ENCODE results near the gene PP2D1.

PP2D1 gene

GRCh38 chr3:20043825-20044224, 31.8 kb upstream of the PP2D1 start:
- H3K36me3 ChIP-seq = no peaks in the 10 kb centered on the region
- H3K4me1 ChIP-seq = peaks cover 4 to 58% (median 43%) of the 10 kb centered on the region in 4 donors
- intact Hi-C loops (cut with DNase I; ENCODE audit: low total_unique reads) = loop anchor here (5.0 to 10.0 kb wide), 3 partner anchors 51 to 143 kb away; partner anchors contain the start of genes RAB5A and SGO1
- no peaks in the 10 kb centered on the region for H3K27me3 ChIP-seq
- peak overlapping the region; percentile 97 to 98 for H3K27ac ChIP-seq
- H3K9me3 ChIP-seq = no peaks in the 10 kb centered on the region
- H3K4me3 ChIP-seq = peak overlapping the region; percentile 29 to 39
- TF ChIP-seq CTCF (IDR thresholded peaks at IDR 0.05) = no peak
- no peak for DNase-seq

- Histone ChIP-seq H3K27ac (peak overlapping the region; percentile 97 to 98), H3K4me3 (peak overlapping the region; percentile 29 to 39), H3K4me1 (peaks cover 4 to 58% (median 41%) of the 10 kb centered on the region in 4 donors), H3K36me3 (no peaks in the 10 kb centered on the region), H3K9me3 (no peaks in the 10 kb centered on the region), H3K27me3 (no peaks in the 10 kb centered on the region)
- intact Hi-C loops (cut with DNase I; ENCODE audit: low total_unique reads) = loop anchor here (5.0 to 10.0 kb wide), 3 partner anchors 51 to 144 kb away; partner anchors contain the start of genes RAB5A and SGO1
- peak; percentile 89 for DNase-seq
- TF ChIP-seq CTCF (IDR thresholded peaks at IDR 0.05) = no peak
Observed at GRCh38 chr3:20043396-20043795, 31.3 kb upstream of the PP2D1 start.

- H3K27me3 ChIP-seq = no peaks in the 10 kb centered on the region
- no peaks in the 10 kb centered on the region for H3K36me3 ChIP-seq
- intact Hi-C loops (cut with DNase I; ENCODE audit: low total_unique reads) = loop anchor here (5.0 to 10.0 kb wide), 3 partner anchors 52 to 145 kb away; partner anchors contain the start of genes RAB5A and SGO1
- H3K4me3 ChIP-seq = no peak overlapping the region
- TF ChIP-seq CTCF (IDR thresholded peaks at IDR 0.05) = no peak
- H3K4me1 ChIP-seq = peaks cover 4 to 53% (median 33%) of the 10 kb centered on the region in 4 donors
- DNase-seq = no peak
- peak overlapping the region; percentile 97 to 98 for H3K27ac ChIP-seq
- H3K9me3 ChIP-seq = no peaks in the 10 kb centered on the region
Observed at GRCh38 chr3:20042331-20042730, 30.3 kb upstream of the PP2D1 start.

GRCh38 chr3:20041197-20041780, 29.2 kb upstream of the PP2D1 start:
- peak overlapping the region; percentile 72 to 88 for H3K4me3 ChIP-seq
- intact Hi-C loops (cut with DNase I; ENCODE audit: low total_unique reads) = loop anchor here (5.0 to 10.0 kb wide), 3 partner anchors 54 to 146 kb away; partner anchors contain the start of genes RAB5A and SGO1

GRCh38 chr3:20040548-20041196, 28.6 kb upstream of the PP2D1 start:
- TF ChIP-seq CTCF (IDR thresholded peaks at IDR 0.05) = no peak
- DNase-seq = peak; percentile 79 to 90
- Histone ChIP-seq H3K4me3 (peak overlapping the region; percentile 72 to 88), H3K4me1 (peaks cover 4 to 42% (median 27%) of the 10 kb centered on the region in 4 donors), H3K27me3 (no peaks in the 10 kb centered on the region), H3K36me3 (no peaks in the 10 kb centered on the region), H3K27ac (peak overlapping the region; percentile 97 to 98), H3K9me3 (no peaks in the 10 kb centered on the region)
- intact Hi-C loops (cut with DNase I; ENCODE audit: low total_unique reads) = loop anchor here (5.0 to 10.0 kb wide), 3 partner anchors 54 to 147 kb away; partner anchors contain the start of genes RAB5A and SGO1

More at GRCh38 chr3:20041197-20041780, 29.2 kb upstream of the PP2D1 start:
- no peaks in the 10 kb centered on the region for H3K27me3 ChIP-seq
- H3K36me3 ChIP-seq = no peaks in the 10 kb centered on the region
- H3K4me1 ChIP-seq = peaks cover 4 to 44% (median 29%) of the 10 kb centered on the region in 4 donors
- H3K27ac ChIP-seq = peak overlapping the region; percentile 97 to 98
- no peak for TF ChIP-seq CTCF (IDR thresholded peaks at IDR 0.05)
- peak; percentile 94 for DNase-seq
- no peaks in the 10 kb centered on the region for H3K9me3 ChIP-seq
